NK-92 treated with Interleukin-12 subunit alpha and Interleukin-12 subunit beta, amount 100 ng/mL, for 24 hours (cell line): ENCODE results near the gene RIOK1.

Source experiments
- DNase-seq: peaks from one replicate; lab custom pipeline; 2025; lab: John Stamatoyannopoulos, UW

Gene RIOK1

GRCh38 chr6:7409740-7410139 is 20.1 kb downstream of the RIOK1 start:
- DNase-seq = no peak

- no peak for DNase-seq
Measured at GRCh38 chr6:7410851-7411250, 21.2 kb downstream of the RIOK1 start.

GRCh38 chr6:7411328-7411727 is 21.7 kb downstream of the RIOK1 start:
- no peak for DNase-seq

- no peak for DNase-seq
Measured at GRCh38 chr6:7413151-7413823, 23.7 kb downstream of the RIOK1 start.

GRCh38 chr6:7414811-7415210 is 25.2 kb downstream of the RIOK1 start:
- DNase-seq = no peak

GRCh38 chr6:7417684-7418083 is 28.1 kb downstream of the RIOK1 start:
- DNase-seq = no peak

- DNase-seq = no peak
Measured at GRCh38 chr6:7418238-7418905, 28.8 kb downstream of the RIOK1 start.

- no peak for DNase-seq
Measured at GRCh38 chr6:7419065-7419464, 29.5 kb downstream of the RIOK1 start.

- no peak for DNase-seq
Measured at GRCh38 chr6:7421066-7421465, 31.5 kb downstream of the RIOK1 start.

- DNase-seq = no peak
Measured at GRCh38 chr6:7424058-7424457, 34.5 kb downstream of the RIOK1 start.

GRCh38 chr6:7424967-7425807 is 35.6 kb downstream of the RIOK1 start:
- DNase-seq = no peak

GRCh38 chr6:7425808-7426190 is 36.2 kb downstream of the RIOK1 start:
- DNase-seq = no peak

- DNase-seq = no peak
Measured at GRCh38 chr6:7426447-7427169, 37.0 kb downstream of the RIOK1 start.

- DNase-seq = no peak
Measured at GRCh38 chr6:7431313-7431673, 41.7 kb downstream of the RIOK1 start.

GRCh38 chr6:7431674-7432390 is 42.2 kb downstream of the RIOK1 start:
- no peak for DNase-seq

- no peak for DNase-seq
Measured at GRCh38 chr6:7432391-7433120, 42.9 kb downstream of the RIOK1 start.

GRCh38 chr6:7433121-7433617 is 43.6 kb downstream of the RIOK1 start:
- no peak for DNase-seq

GRCh38 chr6:7434672-7435071 is 45.1 kb downstream of the RIOK1 start:
- no peak for DNase-seq

- no peak for DNase-seq
Measured at GRCh38 chr6:7438011-7438410, 48.4 kb downstream of the RIOK1 start.

- DNase-seq = no peak
Measured at GRCh38 chr6:7439228-7439627, 49.6 kb downstream of the RIOK1 start.

- no peak for DNase-seq
Measured at GRCh38 chr6:7440476-7440875, 50.9 kb downstream of the RIOK1 start.
